ENCODE data around the gene ANXA2.
"Not testable (repeated sequence)": the region's sequence is repeated elsewhere in the genome, so short reads cannot be mapped to it uniquely, and the experiment has no call there.

ANXA2 gene

DNA sequence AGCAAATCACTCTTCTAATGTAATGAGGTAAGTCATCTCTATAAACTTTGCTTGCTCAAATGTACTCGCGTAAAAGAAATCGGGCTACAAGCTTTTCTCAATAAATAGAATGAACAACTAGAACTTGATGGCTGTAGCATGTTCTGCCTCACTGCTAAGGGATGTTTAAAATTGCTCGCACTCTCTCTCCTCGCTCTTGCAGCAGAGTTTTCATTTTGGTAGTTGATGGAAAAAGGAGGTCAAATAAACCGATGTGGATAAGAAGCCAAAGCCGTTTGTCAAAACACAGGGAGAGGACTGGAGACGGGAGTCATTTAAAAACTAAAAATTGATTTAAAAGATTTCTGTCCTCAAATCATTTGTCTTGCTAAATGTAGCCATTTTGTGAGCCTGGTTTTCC is 53.3 kb downstream of the ANXA2 start:
- DNase-seq (ENCODE audit: low read depth in 2 of 2), result no peak

DNA sequence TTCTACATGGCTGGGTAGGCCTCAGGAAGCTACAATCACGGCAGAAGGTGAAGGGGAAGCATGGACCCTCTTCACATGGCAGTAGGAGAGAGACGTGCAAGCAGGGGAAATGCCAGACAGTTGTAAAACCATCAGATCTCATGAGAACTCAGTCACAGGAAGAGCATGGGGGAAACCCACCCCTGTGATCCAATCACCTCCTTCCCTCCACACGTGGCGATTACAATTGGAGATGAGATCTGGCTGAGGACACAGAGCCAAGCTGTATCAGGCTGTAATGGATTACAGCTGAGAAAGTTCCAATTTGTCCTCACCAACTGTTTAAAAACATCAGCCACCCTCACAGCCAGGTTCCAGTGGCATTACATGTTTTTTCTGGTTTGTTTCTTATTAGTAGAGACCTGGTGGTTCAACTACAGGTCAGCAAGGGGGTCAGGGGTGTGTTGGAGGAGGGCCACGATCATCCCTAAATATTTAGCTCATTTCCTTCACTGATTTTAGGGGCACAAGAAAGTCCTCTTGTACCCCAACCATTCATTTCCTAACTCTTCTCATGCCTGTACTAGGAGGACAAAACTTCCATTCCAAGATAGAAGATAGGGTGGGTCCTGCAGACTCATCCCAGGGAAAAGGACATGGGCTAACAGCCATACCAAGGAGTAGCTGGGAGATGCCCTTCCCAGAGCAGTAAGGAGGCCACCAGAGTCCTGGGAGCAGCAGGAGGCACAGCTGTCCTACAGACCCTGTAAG is 54.4 kb downstream of the ANXA2 start:
- DNase-seq (ENCODE audit: low read depth in 2 of 2), result no peak

DNA sequence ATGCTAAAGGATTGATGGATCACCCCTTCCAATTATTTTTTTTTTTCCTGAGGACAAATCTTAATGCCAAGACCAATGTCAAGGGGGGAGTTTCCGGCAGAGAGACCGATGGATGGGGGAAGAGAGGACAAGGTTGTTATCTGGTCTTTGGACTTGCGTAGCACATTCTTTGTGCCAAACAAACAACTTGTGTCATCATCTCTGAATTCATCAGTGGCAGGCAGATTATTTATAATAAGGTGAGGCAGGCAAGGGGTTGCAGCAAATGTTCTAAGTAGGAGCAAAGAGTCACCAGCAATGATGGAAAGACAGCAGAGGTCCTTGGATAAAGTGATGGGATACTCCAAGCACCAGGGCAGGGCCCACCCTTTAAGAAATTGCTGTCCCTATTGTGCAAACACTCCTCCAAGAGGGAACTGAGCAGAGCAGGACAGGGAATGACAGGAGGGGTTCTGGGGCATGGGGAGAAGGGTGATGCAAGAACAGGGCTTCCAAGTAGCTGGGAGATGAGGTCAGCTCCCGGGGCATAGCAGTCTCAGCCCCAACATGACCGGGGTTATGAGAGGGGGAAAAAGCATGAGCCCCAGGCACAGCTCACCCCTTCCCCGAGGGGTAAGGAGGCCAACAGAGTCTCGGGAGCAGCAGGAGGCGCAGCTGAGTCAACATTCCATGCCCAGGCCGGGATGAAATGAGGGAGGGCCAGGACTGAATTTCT is 57.4 kb downstream of the ANXA2 start:
- DNase-seq (ENCODE audit: low read depth in 2 of 2), result no peak

DNA sequence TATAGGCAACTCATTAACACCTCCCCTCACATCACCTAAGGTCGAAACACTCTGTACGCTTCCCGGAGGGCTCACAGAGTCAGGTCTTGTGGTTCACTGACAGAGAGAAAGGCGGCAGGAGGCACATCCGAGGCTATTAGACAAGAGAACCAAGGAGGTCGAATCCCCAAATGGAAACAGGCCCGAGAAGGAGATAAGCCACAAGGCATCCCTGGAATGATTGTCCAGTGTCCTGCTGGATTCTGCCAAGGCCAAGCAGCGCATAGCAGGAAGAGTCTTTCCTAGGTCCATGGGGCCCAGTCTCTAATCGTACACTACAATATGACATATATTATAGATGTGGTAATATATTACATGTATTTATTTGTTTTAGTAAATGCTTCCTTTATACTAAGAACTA is 58.5 kb downstream of the ANXA2 start:
- no peak for DNase-seq (ENCODE audit: low read depth in 2 of 2)

DNA sequence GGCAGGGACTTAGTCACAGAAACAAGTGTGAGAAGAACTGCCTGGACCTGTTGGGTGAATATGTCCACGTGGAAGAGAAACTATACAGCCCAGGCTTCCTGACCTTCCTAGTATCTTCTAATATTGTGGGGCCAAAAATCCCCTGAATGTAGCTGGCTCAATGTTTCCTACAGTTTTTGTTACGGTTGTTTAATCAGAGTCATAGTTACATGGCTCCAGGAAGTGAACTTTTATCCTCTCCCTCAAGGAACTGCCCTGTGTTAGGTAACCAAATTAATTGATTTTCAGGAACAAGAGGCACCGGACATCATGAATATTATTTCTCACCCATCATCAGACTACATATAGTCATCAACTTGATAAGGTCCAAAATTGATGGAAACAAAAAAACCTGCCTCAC is 59.0 kb downstream of the ANXA2 start:
- DNase-seq (ENCODE audit: low read depth in 2 of 2), result no peak

DNA sequence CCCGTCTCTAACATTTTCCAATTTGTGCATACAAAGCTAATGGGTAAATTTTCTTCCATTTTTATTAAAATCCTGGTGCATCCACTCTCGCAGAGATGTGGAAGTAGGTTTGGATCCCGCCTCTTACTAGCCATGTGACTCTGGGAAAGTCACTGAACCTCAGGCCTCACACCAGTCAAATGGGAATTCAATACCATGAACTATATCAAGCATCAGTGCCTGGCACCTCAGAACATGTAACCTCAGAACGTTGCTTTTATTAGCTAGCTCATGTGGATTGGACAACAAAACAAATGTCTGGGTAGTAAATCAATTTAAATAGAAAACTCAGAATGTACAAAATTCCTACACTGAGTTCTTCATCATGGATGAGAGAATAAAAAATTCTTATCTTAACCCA is 60.7 kb downstream of the ANXA2 start:
- DNase-seq (ENCODE audit: low read depth in 2 of 2), result no peak

DNA sequence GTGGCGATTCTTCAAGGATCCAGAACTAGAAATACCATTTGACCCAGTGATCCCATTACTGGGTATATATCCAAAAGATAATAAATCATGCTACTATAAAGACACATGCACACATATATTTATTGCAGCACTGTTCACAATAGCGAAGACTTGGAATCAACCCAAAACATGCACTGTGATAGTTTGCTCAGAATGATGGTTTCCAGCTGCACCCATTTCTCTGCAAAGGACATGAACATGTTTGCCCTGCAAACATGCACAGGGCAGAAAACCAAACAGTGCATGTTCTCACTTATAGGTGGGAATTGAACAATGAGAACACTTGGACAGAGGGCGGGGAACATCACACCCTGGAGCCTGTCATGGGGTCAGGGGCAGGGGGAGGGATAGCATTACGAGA is 62.5 kb downstream of the ANXA2 start:
- DNase-seq (ENCODE audit: low read depth in 2 of 2), result not testable (repeated sequence)

DNA sequence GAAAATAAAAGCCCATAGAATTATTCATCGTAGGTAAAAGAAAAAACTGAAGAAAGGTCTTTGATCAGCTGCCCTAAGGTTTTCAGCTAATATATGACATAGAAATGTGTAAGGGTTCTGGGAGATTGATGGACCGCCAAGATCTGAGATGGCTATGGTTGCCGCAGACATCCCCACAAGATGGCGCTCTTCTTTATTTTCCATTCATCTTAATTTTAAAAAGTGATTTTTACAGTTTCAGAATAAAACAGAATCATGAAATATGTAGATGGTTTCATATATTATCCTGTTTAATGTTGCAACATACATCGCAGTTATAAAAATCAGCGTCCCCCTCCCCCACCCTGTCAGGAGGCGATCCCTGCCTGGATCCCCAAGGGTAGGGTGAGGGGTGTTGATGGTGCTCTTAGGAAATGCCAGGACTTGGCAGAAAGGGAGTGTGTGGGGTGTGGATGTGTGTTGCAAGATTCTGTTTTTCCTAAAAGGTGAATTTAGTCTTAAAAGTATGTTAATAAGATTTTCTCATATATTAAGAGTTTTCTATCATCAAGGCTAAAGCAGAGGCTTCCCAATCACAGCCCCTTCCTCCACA is 68.8 kb downstream of the ANXA2 start:
- no peak for DNase-seq (ENCODE audit: low read depth in 2 of 2)

DNA sequence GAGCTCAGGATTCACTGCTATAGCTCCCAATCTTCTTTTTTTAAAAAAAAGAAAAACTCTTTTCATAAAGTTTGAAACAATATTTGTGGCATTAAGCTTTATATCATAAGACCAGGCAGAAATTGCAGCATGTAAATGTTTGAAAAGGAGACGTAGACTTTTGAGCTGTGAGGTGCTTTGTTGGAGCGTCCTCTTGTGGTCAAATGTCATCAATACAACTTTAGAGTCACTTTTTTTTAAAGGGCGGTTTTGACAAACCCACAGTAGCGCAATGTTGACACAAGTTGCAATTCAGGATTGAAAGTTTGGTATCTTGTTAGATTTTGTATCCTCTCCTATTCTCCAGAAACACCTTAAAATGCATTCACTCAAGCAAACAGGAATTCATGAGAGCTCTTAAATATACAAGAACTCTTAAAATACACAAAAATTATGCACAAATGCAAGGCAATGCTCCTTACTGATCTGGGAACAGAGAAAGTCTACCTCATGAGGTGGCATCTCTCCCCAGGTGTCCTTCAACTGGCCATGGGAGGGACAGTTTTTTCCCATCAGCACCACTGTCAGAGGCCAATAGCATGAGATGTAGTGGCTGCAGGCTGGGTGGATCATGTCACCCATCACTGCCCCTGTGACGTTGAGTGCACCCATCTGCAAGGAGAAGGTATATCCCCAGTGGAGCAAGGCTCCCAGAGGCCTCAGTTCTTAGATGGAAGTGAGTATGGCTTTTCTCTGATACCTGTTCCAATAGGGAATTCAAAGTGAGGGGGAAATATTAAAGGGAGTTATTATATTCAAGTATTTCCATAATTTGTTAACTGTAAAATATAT is 70.7 kb downstream of the ANXA2 start:
- DNase-seq (ENCODE audit: low read depth in 2 of 2), result no peak

DNA sequence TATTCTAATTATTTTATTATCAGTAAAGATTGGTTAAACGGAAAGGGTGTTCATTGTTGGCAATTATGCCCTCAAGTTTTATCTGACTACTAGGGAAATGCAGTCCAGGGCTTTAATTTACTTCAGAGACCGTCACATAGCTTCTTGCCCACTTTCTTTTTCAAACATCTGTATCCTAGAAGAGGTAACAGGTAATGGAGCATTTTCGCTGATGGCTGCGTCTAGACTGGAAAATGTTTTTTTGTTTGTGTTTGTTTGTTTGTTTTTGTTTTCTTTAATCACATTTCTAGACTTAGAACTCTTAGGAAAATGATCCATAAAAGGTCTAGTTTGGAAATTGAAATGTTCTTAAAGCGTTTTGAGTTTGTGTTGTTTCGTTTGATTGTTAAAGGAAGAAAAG is 71.4 kb downstream of the ANXA2 start:
- DNase-seq (ENCODE audit: low read depth in 2 of 2), result no peak

DNA sequence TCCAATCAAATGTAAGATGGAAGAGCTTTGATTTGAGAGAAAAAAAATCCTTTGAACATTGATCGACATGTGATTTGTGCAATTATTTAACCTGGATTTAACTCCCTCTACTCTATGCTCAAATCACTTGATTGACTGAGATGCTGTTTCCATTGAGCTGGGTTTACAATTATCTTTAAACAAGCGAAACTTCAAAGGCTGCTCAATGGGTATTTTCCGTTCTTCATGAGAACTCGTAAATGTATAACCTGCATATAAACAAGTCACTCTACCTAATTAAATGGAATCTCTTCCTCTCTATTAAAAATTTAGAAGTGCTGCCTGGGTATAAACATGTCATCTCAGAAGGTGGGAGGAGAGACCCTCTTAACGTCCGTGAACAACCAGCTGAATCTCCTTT is 71.9 kb downstream of the ANXA2 start:
- DNase-seq (ENCODE audit: low read depth in 2 of 2), result no peak

DNA sequence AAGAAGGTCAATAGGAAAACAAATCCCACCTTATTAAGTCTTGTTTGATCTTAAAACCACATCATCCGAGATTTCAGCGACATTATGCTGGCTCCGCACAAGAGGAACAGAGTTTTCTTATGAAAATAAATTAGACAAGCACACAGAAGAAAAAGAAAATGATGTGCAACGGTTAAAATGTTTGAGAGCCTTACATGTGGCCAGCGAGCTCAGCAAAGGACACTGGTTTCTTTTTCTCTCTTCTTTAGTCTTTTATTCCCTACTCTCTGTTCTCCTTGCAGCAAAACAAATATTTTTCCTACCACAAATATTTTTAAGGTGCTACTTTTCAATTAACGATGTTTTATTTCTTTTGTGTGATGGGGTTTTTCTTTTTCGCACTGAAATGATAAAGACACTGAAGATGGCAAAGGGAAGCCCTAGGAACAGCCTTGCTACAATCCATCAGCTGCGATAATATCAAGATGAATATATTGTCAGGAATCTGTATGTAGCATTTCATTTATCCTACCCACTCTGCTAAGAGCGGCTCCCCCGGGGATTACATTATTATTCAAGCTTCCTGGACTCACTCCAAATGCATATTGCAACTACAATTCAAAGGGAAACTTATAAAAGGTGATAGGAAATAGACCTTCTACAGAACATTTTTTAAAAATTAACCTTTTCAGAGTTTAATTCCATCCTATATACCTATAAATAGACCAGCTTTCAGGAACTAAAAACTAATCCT is 72.9 kb downstream of the ANXA2 start:
- DNase-seq (ENCODE audit: low read depth in 2 of 2), result no peak

DNA sequence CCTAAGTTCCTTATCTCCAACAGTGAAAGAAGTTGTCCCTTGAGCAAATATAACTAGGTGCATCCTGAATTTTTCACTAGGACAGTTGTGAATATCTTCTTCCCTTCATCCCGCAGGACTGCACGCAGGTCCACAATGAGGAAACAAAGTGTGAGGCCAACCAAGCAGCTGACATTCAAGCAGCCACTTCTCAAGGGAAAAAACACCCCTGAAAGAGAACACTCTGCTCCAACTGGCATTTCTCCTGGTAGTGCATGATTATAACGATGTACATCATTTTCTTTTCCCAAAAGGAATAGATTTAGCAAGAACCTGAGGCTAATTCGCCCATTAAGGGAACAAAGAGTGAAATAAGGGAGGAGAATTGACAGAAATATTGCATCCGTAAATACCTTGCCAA is 74.5 kb downstream of the ANXA2 start:
- DNase-seq (ENCODE audit: low read depth in 2 of 2), result no peak

DNA sequence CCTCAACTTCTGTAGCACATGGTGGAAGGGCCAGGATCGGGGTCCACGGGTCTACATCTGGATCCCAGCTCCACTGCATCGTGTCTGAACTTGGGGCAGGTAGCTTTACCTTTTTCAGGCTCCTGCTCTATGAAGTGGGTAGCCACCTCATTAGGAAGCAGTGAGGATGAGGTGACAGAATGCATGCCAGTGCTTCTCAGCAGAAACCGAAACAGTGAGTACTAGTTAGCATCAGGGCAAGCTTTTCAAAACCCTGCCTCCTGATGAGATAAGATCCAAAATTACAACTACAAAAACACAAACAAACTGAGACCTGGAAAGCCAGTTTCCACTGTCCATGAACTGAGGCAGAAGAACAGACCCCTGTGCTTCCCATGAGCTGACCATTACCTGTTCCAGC is 77.4 kb downstream of the ANXA2 start:
- DNase-seq (ENCODE audit: low read depth in 2 of 2), result no peak

DNA sequence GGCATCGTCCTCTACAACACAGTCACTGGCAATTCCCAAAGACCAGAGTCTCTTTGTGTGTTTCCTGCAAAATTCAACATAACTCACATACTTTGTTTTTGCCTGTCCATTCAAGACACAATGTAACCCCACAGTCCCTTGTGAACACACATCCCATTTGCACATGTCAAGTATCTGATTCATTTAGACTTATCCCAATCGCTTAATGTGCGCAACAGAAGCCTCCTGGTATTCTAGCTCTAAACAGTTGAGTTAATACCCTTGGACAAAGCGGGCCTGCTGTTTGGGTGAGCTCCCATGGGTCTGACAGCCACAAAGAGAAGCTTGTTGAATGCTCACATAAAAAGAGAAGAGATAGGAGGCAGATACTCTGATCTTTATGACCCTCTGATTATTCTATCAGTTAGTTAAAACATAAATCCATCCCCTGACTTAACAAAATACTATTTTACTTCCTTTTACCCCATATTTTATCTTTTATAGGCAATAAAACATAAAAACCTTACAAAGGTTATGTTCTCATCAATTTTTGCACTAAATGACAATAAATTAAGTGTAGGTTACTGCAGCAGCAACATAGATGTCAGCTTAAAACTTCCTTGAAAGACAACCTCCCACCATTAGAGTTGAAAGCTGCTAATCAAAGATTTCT is 79.4 kb downstream of the ANXA2 start:
- no peak for DNase-seq (ENCODE audit: low read depth in 2 of 2)

DNA sequence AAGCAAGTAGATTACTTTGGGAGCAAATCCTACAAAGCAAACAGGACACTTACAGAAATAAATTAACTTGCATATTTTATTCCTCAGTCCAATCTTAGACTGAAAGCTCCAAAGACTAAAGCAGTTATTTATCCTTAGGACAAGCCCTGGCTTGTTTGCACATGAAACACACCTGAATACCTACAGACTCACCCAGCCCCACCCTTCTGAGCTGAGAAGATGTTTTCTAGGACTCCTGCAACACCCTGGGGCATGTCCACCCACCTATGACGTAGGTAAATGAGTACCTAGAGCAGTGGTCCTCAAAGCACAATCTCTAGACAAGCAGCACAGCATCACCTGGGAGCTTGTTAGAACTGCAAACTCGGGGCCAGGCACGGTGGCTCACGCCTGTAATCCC is 80.8 kb downstream of the ANXA2 start:
- DNase-seq (ENCODE audit: low read depth in 2 of 2), result no peak

DNA sequence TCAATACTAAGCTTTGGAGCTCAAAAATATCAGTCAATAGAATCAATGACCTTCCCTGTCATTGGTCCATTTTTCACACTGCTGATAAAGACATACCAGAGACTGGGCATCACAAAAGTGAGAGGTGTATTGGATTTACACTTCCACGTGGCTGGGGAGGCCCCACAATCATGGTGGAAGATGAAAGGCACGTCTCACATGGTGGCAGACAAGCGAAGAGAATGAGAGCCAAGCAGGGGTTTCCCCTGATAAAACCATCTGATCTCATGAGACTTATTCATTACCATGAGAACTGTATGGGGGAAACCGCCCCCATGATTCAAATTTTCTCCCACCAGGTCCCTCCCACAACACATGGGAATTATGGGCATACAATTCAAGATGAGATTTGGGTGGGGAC is 81.9 kb downstream of the ANXA2 start:
- DNase-seq (ENCODE audit: low read depth in 2 of 2), result no peak

DNA sequence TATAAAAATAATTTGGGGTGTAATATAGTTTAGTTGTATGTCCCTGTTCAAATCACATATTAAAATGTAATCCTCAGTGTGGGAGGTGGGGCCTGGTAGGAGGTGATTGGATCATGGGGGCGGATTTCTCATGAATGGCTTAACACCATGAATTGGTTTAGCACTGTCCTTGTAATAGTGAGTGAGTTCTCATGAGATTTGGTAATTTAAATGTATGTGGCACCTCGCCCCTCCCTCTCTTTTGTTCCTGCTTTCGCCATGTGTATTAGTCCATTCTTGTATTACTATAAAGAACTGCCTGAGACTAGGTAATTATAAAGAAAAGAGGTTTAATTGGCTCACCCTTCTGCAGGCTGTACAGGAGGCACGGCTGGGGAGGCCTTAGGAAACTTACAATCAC is 83.9 kb downstream of the ANXA2 start:
- no peak for DNase-seq (ENCODE audit: low read depth in 2 of 2)

DNA sequence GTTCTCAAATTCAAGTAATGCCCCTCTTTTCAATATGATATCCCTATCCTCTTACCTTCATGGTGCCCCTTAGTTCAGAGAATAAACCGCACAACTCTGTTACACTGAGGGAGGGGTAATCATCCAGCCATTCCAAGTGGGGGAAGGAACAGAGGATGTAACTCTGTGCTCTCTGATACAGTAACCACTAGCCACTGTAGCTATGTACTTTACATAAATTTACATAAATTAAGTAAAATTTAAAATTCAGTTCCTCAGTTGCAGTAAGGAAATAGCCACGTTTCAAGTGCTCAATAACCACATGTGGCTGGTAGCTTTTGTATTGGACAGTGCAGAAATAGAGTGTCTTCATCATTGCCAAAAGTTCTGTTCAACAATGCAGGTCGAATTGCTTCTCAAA is 90.8 kb downstream of the ANXA2 start:
- DNase-seq (ENCODE audit: low read depth in 2 of 2), result no peak

DNA sequence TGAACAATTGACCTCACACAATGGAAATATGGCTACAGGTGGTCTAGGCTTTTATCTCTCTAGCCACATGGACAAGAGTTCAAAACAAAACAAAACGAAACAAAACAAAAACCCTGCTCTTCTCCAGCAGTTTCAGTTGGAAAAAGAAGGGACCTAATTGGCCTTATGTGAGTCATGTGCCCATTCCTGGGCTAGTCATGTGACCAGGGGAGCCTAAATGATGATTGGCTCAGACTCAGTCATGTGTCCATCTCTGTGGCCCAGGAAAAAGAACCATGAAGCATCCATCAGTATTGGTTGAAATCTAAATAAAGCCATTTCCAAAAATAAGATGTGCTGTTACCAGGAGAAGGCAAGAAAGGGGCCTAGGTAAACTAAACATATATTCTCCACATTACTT is 96.8 kb downstream of the ANXA2 start:
- no peak for DNase-seq (ENCODE audit: low read depth in 2 of 2)

DNA sequence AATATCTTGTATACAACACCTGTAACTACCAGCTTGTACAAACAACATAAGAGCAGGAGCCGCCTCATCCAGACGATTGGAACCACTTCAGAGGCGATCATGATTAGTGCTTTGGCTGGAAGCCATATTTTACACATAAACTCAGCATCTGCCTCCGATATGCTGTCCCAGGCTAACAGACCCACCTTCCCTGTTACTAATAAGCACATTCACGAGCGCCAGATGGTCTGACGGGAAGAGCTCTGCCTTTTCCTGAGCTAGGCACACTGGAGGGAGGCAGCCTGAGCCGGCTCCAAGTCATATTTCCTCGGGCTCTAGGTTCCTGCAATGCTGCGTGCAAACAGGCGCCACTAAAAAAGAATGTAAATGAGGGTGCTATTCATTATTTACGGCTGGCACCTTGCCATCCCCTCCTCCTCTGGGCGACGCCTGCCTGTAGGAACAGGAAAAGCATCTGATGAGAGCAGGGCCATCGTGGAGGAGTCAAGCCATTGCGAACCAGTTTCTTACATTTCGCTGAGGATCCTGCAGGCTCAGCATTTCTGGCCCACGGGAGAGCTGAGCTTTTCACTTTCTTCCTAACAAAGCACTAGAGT is 98.2 kb downstream of the ANXA2 start:
- no peak for DNase-seq (ENCODE audit: low read depth in 2 of 2)

Measured in activated CD8-positive, alpha-beta memory T cell treated with anti-CD3 and anti-CD28 coated beads for 4 hours (primary cell).